GM19328 (cell line): Measurements from ENCODE around the gene WDR19.
"Not testable (repeated sequence)": the region's sequence is repeated elsewhere in the genome, so short reads cannot be mapped to it uniquely, and the experiment has no call there.

Experiments used
- ATAC-seq: cut with Tn5 transposase; IDR thresholded peaks from one replicate; pipeline ENCODE4 v1.9.1; 2021; ENCODE audit warnings: mild to moderate bottlenecking, moderate library complexity; ENCODE audit not compliant: unreplicated experiment

Gene WDR19

DNA sequence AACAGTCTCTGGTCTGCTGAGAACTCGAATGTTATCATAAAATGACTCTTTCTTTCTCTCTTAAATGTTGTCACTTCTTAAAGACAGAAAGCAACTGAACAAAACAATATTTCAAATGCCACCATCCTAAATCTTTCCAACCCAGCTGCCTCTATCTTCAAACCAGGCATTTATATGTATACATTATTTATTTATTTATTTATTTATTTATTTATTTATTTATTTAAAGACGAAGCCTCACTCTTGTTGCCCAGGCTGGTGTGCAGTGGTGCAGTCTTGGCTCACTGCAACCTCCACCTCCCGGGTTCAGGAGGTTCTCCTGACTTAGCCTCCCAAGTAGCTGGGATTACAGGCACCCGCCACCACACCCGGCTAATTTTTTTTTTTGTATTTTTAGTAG lies 110.1 kb downstream of the WDR19 start:
- ATAC-seq = not testable (repeated sequence)

DNA sequence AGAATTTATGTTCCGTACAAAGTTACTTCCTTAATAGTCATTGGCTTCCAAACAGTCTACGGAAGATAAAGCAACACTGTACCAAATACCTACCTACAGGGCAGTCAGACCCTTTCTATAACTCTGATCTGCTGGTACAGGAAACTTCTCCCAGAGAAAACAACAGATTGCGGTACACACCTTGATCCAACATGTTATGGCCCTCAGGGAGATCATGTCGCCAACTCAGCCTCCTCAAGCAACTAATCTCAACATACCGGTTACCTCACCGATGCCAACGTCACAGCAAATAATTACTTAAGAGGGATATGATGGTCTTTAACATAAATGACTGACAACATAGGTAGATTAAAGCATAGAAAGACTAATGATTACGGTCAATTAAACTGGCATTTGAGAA lies 113.5 kb downstream of the WDR19 start:
- ATAC-seq = no peak

DNA sequence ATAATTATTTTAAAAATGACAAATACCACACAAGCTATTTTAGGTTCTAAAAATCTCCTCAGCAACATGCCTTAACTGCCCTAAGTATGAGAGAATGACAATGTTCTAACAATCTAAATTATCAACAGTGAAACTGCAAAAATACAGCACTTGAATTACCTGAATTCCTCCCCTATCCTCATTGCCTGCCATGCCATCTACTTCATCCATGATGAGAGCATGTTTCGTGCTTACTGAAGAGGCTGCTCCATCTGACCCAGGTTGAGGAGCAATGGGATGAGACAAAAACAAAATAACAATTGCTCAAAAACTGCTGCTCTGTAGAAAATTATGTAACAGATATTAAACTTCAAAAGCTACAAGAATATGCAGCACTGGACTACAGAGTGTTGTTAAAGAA lies 120.6 kb downstream of the WDR19 start:
- ATAC-seq = no peak

DNA sequence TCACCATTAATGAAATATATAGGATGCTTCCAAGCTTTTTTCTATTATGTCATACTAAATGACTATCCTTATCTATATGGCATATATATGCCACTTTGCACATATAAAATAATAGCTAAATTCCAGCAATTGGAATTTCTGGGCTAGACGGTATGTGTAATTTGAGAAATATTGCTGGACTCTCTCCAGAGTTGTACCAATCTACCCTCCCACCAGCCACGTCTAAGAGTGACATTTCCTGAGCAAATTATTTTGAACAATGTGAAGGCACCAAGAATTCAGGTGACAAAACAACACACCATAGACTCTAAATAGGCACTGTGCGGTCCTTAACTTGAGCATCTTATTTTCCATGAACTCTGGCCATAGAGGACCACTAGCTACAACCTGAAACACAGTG lies 121.5 kb downstream of the WDR19 start:
- ATAC-seq = no peak

DNA sequence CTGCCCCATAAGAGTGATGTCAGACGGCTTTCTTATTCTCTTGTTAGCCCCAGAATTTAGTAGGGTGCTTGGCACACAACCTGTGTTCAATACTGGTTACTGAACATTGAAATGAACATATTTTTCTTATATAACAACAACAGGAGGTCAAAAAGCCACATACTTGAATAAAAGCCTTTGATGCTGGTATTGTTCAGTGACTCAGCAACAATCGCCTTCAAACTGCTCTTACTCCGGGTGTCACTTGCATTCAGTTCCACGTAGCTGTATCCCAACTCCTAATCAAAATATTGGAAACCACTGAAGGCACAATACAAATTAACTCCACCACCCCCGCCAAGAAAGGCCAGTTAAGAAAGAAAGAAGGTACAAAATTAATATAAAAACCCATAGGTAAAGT lies 122.3 kb downstream of the WDR19 start:
- ATAC-seq = no peak

DNA sequence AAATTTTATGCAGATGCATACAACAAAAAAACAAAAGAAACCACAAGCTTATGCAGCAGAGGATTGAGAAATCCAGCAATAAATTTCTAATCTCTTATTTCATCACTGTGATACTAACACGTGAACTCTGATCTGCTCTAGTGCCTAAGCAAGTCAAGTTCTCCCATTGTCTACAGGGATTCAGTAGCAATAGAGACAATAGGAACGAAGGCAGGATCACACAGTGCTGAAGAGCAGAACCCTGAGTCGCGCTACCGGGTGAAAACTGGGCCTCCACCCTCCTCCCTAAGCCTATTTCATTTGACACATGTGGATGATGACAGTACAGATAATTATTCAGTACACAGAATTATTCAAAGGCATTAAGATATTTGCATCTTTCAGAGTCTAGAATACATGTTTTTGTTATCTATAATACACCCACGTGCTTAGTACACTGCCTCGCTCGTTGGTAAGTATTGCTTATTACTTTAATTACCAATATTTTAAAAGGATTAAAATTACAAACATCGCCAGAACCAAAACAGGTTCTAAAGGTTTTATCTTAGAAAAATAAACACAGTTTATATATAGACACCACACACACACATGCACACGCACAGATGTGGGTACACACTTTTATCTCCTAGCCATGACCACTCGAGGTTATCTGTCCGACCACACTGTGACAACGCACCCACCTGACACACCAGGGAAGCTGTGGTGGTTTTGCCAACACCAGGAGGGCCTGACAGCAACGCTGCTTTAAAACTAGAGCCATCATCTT lies 123.8 kb downstream of the WDR19 start:
- ATAC-seq = no peak

DNA sequence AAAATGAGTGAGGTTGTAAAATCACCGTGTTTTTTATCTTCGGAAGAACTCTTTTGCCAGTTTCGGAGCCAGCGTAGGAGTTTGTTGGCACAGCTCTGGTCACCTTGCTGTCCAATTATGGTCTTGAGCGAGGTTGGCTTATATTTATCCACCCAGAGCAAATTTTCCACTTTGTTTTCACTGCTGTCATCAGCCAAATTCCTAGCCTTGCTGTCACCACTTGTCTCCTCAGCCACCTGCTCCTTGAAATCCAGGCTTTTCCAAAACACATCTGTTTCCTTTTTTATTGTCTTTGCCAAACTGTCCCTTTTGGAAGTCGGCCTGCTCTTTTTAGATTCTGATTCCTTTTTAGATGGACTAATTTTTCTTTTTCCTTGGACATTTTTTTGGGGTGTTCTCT lies 126.3 kb downstream of the WDR19 start:
- ATAC-seq = no peak

DNA sequence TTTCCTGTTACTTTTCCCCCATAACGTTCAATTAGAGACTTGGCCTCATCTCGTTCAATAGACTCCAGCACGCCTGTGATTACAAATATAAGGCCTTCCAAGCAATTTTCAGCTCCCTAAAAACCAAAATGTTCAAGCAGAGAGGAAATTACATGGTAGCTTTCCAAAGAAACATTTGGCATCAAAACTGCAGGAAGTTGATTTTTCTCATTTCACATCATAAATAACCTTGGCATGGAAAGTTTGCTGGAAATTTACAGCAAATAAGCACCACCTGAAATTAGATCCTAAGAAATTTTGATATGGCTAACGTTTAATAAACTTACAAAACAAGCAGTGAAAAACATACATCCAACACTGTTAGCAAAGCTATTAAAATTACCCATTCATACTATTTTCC lies 130.5 kb downstream of the WDR19 start:
- no peak for ATAC-seq

DNA sequence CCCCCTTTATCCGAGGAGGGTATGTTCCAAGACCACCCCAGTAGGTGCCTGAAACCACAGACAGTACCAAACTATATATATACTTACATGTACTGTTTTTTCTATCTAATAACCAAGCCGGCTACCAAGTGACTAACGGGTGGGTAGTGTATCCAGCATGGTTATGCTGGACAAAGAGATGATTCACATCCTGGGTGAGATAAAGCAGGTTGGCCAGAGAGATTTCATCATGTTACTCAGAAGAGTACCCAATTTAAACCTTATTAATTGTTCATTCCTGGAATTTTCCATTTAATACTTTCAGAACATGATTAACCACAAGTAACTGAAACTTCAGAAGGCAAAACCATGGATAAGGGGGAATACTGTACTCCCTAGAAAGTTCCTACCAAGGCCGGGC lies 137.3 kb downstream of the WDR19 start:
- ATAC-seq = no peak

DNA sequence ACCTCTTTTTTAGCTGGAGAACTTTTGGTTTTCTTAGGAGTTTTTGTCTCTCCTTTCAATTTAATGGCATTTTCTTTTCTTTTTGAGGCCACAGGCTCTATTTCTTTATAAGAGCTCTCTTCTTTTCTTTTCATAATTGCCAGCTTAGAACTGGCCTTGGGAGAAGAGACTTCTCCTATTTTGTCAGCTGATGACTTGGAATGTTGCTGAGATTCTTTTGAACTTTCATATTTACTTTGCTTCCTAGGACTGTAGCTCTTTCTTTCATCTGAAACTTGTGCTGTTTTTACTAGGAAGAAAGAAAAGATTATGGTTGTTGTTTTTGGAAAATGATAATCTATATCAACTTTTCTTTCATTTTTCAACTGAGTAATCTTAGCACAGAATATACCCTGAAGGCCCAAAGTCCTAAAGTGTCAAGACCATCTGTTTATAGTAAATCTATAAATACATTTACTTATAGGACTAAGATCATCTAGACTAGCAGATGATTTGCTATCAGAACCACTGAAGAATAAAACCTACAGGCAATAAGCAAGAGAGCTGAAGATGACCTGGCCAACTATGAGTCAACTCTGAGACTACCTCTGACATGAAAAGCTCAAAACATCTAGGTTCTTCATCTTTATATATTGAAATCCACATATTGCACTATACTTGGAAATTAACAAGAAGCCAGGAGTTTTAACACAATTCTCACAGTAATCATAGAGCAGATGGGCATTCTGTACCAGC lies 138.2 kb downstream of the WDR19 start:
- ATAC-seq = no peak

DNA sequence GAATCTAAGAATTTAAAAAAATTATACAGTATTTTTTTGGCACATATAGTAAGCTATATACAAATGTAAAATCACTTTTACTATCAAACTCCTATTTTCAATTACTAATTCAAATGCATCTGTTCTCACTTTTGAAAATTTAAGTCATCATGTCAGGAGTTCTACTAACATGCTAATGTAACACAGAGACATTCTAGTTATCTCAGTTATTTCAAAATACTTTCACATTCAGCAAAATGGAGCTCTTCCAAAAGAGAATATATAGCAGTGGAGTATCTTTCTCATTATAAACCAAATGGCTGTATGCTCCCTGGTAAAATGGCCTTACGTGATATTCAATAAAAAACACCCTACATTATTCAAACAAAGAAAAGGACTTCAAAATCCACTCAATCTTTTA lies 141.5 kb downstream of the WDR19 start:
- ATAC-seq = no peak

DNA sequence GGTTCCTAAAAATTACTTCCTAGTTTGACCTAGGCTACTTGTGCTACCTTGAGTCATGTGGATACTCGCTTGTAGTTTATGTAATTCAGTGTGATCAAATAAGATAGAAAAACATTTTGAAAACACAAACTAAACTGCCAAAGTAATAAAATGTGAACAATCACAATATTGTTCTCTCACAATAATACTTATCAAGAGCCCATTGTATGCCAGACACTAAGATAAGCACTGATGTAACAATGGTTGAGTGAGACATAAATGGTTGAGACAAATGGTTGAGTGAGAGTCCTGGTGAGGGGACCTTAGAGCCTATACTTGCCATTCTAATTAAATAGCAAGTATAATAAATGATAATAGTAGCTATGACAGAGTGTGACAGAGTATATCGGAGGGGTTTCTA lies 142.1 kb downstream of the WDR19 start:
- no peak for ATAC-seq

DNA sequence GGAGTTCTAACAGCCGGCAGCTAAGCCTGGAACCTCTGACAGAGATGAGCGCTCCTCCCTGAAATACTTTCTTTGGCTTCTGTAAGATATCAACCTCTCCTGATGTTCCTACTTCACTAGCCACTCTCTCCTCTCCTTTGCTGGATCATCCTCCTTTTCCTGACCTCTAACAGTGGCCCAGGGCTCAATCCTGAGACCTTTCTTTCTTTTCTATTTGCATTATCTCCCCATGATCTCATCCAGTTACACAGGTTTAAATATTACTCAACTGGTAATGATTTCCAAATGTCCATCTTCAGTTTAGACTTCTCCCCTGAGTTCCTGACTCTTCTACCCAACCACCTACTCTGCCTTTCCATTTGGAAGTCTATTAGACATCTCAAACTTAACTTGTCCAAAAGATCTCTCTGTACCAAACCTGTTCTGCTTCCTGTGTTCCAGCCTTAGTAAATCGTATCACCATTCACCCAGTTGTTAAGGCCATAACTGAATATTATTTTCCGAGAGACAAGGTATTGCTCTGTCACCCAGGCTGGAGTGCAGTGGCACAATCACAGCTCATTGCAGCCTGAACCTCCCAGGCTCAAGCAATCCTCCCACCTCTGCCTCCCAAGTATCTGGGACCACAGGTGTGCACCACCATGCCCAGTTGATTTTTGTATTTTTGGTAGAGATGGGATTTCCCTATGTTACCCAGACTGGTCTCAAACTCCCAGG lies 142.7 kb downstream of the WDR19 start:
- no peak for ATAC-seq

DNA sequence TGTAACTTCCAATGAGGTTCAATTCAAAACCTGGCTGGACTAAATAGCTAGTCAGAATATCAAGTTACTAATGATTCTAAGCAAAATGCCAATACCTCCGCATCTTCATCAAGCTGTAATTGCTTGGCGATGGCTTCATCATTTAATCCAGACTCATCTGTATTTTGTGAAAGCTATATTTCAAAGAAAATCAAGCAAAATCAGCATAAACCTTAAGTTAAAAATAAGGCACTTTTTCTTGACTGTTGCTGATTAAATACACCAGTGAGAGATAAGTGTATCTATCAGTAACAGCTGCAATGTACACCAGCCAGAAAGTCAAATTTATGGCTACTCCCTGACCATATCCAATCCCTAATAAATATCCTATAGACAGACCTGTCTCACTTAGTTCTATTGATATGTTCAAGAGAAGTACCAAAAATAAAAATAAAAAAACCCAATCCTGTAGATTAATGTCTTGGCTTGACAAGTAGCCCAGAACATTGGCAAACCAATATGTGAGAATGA lies 144.2 kb downstream of the WDR19 start:
- no peak for ATAC-seq

DNA sequence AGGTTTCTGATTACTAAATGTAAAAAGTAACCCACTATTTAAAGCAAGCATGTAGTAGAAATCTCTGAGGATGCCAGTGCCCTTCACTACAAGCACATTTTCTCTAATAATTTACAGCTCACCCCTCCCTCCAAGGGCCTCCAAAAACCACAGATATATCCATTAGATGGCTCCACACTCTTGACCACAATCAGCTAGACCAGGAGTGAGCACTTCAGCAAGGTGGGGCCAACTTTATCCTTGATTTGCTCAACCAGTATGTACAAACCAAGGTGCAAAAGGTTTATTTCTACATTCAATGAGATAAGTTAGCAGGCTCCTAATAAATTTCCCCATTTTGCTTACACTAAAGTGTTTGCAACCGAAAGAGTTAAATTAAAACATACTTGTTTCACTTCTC lies 148.0 kb downstream of the WDR19 start:
- ATAC-seq = no peak

DNA sequence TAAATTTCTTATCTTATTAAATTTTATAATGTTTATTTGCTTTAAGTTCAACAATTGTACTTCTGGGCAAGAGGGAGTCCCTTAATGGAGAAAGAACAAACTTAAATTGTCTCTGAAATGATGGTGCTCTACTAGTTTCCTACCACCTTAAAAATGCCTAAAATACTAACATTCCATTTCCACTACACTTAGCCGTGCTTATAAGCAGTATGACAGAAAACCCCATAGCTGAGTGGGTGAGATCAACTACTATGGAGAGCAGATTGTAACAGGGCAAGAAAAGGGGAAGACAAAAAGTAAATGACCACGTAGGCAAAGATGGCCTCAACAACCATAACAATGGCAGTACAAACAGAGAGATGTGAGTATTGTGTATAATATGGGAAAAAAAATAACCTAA lies 148.9 kb downstream of the WDR19 start:
- ATAC-seq = no peak
